ENCODE measurements around the gene TRAPPC10. TPM values are rescaled to one million over a fixed set of nuclear protein-coding genes. Genes with fewer than 3 reads are reported as not detected.

TRAPPC10 gene
- total and polyA plus RNA-seq, 8 donors: 7.2 to 19.1 (median 11.5) TPM

DNA sequence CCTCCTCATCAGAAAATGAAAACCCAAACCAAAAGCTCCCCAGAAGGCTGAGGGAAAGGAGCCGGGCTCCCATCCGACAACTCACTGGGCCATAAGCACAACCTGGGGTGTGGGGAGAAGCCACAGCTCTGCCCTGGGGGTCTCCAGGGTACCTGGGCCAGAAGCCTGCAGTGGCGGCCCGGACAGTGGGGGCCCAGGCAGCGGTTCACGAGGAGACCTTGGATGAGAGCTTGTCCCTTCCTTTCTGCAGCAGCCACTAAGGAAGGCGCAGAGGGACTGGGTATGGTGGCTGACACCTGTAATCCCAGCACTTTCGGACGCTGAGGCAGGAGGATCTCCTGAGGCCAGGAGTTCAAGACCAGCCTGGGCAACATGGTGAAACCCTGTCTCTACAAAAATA, 17.5 kb upstream of the TRAPPC10 start:
- no peaks in the 10 kb centered on the region for H3K36me3 ChIP-seq
- no peak for FAIRE-seq
- no peaks in the 10 kb centered on the region for H3K4me1 ChIP-seq
- WGBS, 2 donors: 77 to 91% methylated on average over 9 of the region's 9 CpGs
- peak in 1 of 6 donors; percentile 7 for DNase-seq
- H3K4me3 ChIP-seq: no peak overlapping the region
- TF ChIP-seq, protein P1, sequence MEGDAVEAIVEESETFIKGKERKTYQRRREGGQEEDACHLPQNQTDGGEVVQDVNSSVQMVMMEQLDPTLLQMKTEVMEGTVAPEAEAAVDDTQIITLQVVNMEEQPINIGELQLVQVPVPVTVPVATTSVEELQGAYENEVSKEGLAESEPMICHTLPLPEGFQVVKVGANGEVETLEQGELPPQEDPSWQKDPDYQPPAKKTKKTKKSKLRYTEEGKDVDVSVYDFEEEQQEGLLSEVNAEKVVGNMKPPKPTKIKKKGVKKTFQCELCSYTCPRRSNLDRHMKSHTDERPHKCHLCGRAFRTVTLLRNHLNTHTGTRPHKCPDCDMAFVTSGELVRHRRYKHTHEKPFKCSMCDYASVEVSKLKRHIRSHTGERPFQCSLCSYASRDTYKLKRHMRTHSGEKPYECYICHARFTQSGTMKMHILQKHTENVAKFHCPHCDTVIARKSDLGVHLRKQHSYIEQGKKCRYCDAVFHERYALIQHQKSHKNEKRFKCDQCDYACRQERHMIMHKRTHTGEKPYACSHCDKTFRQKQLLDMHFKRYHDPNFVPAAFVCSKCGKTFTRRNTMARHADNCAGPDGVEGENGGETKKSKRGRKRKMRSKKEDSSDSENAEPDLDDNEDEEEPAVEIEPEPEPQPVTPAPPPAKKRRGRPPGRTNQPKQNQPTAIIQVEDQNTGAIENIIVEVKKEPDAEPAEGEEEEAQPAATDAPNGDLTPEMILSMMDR (IDR thresholded peaks at IDR 0.05): no peak
- H3K27ac ChIP-seq: no peak overlapping the region
- H3K27me3 ChIP-seq: no peaks in the 10 kb centered on the region
- intact Hi-C loops (cut with DNase I): no loop called here
- H3K9me3 ChIP-seq: no peaks in the 10 kb centered on the region
- ATAC-seq: no peak

DNA sequence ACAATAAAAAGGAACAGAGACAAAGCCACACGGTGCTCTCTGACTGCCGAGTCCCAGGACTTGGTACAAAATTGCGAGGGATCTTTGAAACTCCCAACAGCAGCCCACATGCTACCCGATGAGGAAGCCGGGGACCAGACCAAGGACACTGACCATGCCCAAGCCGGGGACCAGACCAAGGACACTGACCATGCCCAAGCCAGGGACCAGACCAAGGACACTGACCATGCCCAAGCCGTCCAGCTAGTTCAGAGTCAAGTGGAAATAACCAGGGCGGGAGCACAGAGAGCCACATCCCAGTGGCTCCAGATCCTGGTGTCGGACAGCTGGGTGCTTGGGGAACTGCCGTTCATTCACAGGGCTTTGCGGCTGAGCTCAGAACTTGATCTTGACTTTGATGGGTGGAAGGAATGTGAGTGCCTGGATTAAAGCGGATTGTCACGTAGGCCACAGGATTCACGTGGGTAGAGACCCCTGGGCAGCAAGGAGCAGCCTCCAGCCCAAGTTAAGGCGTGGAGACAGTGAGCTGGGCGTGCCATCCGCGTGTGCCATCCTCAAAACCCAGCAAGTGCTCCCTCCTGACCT, 16.5 kb upstream of the TRAPPC10 start:
- Histone ChIP-seq H3K4me1 (no peaks in the 10 kb centered on the region), H3K9me3 (no peaks in the 10 kb centered on the region), H3K27me3 (no peaks in the 10 kb centered on the region), H3K27ac (no peak overlapping the region), H3K4me3 (no peak overlapping the region), H3K36me3 (no peaks in the 10 kb centered on the region)
- intact Hi-C loops (cut with DNase I): no loop called here
- ATAC-seq (no peak), FAIRE-seq (no peak), DNase-seq (peak in 1 of 6 donors; percentile 22)
- 75 to 86% methylated on average over 18 of the region's 18 CpGs for WGBS, 2 donors
- TF ChIP-seq, protein P1 (IDR thresholded peaks at IDR 0.05): no peak

DNA sequence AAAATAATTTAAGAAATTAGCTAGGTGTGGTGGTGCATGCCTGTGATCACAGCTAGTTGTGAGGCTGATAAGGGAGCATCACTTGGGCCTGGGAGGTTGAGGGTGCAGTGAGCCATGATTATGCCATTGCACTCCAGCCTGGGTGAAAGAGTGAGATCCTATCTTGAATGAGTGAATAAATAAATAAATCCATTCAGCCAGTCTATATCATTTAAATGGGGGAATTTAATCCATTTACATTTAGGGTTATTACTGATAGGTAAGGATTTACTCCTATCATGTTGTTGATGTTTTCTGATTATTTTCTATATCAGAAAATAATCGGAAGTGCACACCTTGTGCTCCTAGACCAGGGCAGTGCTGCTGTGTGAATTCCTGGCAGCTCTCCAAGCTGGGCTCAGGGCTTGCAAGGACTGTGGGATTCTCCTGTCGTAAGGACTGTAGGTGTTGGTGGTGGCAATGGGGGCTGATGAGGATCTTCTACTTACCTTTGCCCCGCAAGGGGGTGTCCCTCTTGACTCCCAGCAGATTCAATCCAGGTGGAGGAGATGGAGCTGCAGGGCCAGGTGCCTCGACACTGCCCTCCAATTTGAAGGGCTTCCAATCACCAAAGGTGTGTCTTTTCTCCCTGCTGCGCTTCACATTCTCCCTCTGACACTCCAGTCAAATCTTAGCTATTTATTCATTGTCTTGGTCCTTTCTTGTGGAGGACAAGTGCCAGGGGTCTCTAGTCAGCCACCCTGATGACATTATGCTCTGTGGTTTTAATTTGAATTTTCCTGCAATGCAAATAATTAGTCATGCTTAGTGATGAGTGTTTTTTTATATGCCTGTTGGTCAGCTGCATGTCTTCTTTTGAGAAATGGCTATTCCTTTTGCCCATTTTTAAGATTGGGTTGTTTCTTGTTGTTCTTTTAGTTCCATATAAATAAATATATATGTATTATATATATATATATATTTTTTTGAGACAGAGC, 14.1 kb upstream of the TRAPPC10 start:
- FAIRE-seq: no peak
- TF ChIP-seq, protein P1 (IDR thresholded peaks at IDR 0.05): no peak
- no peak for DNase-seq
- Histone ChIP-seq H3K27ac (no peak overlapping the region), H3K36me3 (no peaks in the 10 kb centered on the region), H3K4me3 (no peak overlapping the region), H3K27me3 (no peaks in the 10 kb centered on the region), H3K4me1 (no peaks in the 10 kb centered on the region), H3K9me3 (no peaks in the 10 kb centered on the region)
- intact Hi-C loops (cut with DNase I): no loop called here
- 80 to 83% methylated on average over 5 of the region's 5 CpGs for WGBS, 2 donors
- no peak for ATAC-seq

DNA sequence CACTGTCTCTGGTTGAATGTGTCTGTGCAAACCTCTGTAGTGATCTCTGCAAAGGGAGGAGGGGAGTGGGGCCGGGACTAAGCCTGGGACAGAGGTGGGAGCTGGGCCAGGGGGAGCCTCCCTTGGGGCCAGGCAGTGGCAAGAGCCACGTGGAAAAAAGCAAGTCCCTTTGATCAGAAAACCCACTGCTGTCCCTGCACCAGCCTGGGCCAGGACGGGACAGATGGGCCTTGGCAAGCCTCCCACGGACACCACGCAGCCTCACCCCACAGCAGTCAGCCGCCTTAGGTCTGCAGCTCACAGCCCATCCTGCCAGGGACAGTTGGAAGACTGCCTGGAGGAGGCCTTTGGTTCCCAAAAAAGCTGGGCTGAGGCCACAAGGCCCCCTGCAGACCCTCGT, 11.7 kb upstream of the TRAPPC10 start:
- 49 to 56% methylated on average over 7 of the region's 7 CpGs for WGBS, 2 donors
- TF ChIP-seq, protein P1 (IDR thresholded peaks at IDR 0.05): no peak
- H3K4me3 ChIP-seq: no peak overlapping the region
- no peaks in the 10 kb centered on the region for H3K36me3 ChIP-seq
- ATAC-seq (no peak), DNase-seq (no peak), FAIRE-seq (no peak)
- H3K4me1 ChIP-seq: no peaks in the 10 kb centered on the region
- no peak overlapping the region for H3K27ac ChIP-seq
- H3K9me3 ChIP-seq: no peaks in the 10 kb centered on the region
- no peaks in the 10 kb centered on the region for H3K27me3 ChIP-seq
- intact Hi-C loops (cut with DNase I): no loop called here

DNA sequence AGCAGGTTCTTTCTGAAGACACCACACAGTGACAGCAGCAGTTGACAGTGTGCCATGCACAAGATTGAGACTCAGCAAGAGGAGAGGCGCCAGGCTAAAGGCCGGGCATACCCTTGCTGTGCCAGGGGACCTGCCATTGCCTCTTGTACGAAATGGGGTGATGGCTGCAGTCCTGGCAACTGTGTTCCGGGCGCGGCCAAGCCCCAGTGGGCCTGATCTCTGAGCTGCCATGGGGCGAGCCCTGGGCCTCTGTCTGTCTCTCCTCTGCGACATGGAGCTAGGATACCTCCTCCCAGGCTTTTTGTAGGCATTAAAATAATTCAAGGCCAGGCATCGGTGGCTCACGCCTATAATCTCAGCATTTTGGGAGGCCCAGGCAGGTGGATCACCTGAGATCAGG, 9.6 kb upstream of the TRAPPC10 start:
- Histone ChIP-seq H3K27me3 (no peaks in the 10 kb centered on the region), H3K4me3 (no peak overlapping the region), H3K27ac (no peak overlapping the region), H3K36me3 (no peaks in the 10 kb centered on the region), H3K9me3 (no peaks in the 10 kb centered on the region), H3K4me1 (no peaks in the 10 kb centered on the region)
- ATAC-seq (no peak), DNase-seq (no peak), FAIRE-seq (no peak)
- 83 to 85% methylated on average over 10 of the region's 10 CpGs for WGBS, 2 donors
- intact Hi-C loops (cut with DNase I): no loop called here
- TF ChIP-seq, protein P1 (IDR thresholded peaks at IDR 0.05): no peak

All from pancreas (tissue), 10 donors.